Measurements from ENCODE around the gene VSIG4. TPM values are rescaled to one million over a fixed set of nuclear protein-coding genes. Genes with fewer than 3 reads are reported as not detected.

Gene VSIG4
- total and polyA plus RNA-seq, 7 donors, result 5.8 to 24.5 (median 13.4) TPM

DNA sequence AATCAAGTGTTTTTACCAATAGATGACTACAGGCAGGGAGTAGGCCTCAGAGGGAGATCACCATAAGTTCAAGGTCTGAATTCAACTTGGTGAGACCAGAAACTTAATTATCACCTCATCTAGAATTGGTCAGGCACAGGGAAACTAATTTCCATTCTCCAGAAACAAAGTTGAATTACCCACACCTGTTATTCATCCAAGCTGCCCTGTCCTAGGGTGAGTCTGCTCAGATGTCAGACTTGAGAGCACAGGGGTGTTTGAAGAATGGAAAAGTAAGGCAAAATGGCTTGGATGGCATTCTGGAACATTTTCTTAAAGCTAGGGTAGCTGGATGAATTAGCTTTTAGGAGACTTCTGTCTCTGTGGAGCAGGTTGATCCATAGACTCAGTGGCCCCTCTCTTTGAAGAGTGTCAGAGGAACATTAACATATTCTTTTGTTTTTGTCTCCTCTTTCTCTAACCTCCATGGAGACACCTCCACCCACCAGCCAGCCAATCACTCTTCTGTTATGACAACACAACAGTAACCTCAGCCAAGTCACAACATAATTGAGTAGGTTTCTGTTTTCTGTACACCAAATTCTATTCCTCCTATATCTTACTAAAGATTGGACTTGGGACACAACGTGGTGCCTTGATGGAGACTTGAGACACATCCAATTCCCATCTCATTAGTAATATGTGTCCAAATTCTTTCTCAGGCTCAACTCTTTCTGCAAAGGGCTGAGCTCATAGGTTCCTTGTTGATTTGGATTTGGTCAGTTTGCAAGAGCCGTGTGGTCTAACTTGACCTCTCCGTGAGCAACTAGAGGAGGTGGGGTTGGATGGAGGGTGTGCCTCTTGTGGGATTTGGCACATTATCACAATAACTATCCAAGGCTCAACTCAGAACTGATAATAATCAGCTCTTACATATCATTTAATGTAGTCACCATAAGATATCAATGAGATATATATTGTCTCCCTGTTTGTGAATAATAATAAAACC, 45.1 kb downstream of the VSIG4 start:
- Histone ChIP-seq H3K27me3 (ENCODE audit: insufficient read depth in 3 of 3, low read length in 2 of 3) (peaks cover 0 to 11% (median 0%) of the 10 kb centered on the region in 3 donors), H3K4me1 (no peaks in the 10 kb centered on the region), H3K4me3 (no peak overlapping the region), H3K36me3 (ENCODE audit: insufficient read depth in 1 of 2, low read depth in 1 of 2) (no peaks in the 10 kb centered on the region), H3K27ac (no peak overlapping the region), H3K9me3 (no peaks in the 10 kb centered on the region)
- 49 to 64% (median 56%) methylated on average over 3 of the region's 3 CpGs for WGBS, 3 donors
- TF ChIP-seq, protein P1, sequence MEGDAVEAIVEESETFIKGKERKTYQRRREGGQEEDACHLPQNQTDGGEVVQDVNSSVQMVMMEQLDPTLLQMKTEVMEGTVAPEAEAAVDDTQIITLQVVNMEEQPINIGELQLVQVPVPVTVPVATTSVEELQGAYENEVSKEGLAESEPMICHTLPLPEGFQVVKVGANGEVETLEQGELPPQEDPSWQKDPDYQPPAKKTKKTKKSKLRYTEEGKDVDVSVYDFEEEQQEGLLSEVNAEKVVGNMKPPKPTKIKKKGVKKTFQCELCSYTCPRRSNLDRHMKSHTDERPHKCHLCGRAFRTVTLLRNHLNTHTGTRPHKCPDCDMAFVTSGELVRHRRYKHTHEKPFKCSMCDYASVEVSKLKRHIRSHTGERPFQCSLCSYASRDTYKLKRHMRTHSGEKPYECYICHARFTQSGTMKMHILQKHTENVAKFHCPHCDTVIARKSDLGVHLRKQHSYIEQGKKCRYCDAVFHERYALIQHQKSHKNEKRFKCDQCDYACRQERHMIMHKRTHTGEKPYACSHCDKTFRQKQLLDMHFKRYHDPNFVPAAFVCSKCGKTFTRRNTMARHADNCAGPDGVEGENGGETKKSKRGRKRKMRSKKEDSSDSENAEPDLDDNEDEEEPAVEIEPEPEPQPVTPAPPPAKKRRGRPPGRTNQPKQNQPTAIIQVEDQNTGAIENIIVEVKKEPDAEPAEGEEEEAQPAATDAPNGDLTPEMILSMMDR (IDR thresholded peaks at IDR 0.05), result no peak
- intact Hi-C loops (cut with DNase I), result no loop called here
- ATAC-seq, result no peak
- no peak for DNase-seq

DNA sequence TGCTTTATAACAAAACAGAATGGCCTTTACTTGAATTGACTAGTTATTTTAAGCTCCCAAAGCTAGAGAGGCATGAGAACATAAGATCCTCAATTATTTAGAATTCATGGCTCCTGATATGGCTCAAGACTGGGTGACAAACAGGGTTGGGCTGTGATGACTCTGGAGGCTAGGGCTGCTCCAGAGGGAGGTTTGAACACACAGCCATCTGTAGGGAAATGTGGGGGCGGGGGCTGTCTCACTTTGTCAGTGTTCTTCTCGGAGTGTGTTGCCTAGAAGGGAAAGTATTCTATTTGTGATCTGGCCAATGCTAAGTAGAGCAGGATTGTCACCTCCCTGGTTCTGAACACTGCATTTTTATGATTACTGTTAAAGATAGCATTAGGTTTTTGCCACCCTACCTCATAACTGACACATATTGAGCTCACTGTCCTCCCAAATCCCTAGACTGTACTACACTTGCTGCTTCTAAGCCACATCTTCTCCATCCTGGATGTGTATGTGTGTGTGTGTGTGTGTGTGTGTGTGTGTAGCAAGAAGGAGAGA, 45.9 kb downstream of the VSIG4 start:
- Histone ChIP-seq H3K36me3 (ENCODE audit: insufficient read depth in 1 of 2, low read depth in 1 of 2) (no peaks in the 10 kb centered on the region), H3K4me1 (no peaks in the 10 kb centered on the region), H3K27ac (no peak overlapping the region), H3K9me3 (no peaks in the 10 kb centered on the region), H3K27me3 (ENCODE audit: insufficient read depth in 3 of 3, low read length in 2 of 3) (peaks cover 0 to 9% (median 0%) of the 10 kb centered on the region in 3 donors), H3K4me3 (no peak overlapping the region)
- TF ChIP-seq, protein P1 (IDR thresholded peaks at IDR 0.05), result no peak
- no peak for ATAC-seq
- intact Hi-C loops (cut with DNase I), result no loop called here
- no peak for DNase-seq
- 59 to 88% (median 66%) methylated on average over 2 of the region's 2 CpGs for WGBS, 3 donors

DNA sequence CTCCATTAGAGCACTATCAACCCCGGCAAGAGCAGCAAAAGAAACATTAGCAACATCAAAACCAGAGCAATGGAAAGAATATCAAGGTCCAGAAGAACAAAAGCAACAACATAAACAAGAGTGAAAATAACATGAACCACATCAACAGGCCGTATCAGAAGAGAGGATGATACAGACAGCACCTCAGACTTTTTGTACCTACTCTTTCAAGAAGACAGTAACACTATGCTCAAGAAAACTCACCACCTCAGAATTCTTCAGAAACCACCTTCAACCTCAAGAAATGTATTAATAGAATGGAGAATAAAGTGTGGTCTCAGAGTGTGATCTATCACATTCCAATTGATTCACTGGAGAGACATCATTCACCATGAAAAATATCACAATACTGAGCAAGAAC, 46.5 kb downstream of the VSIG4 start:
- Histone ChIP-seq H3K9me3 (no peaks in the 10 kb centered on the region), H3K27me3 (ENCODE audit: insufficient read depth in 3 of 3, low read length in 2 of 3) (peaks cover 0 to 3% (median 0%) of the 10 kb centered on the region in 3 donors), H3K36me3 (ENCODE audit: insufficient read depth in 1 of 2, low read depth in 1 of 2) (no peaks in the 10 kb centered on the region), H3K4me1 (no peaks in the 10 kb centered on the region), H3K27ac (no peak overlapping the region), H3K4me3 (no peak overlapping the region)
- ATAC-seq (no peak), DNase-seq (no peak)
- intact Hi-C loops (cut with DNase I), result no loop called here
- 82 to 92% (median 91%) methylated on average over 2 of the region's 2 CpGs for WGBS, 3 donors
- TF ChIP-seq, protein P1 (IDR thresholded peaks at IDR 0.05), result no peak

DNA sequence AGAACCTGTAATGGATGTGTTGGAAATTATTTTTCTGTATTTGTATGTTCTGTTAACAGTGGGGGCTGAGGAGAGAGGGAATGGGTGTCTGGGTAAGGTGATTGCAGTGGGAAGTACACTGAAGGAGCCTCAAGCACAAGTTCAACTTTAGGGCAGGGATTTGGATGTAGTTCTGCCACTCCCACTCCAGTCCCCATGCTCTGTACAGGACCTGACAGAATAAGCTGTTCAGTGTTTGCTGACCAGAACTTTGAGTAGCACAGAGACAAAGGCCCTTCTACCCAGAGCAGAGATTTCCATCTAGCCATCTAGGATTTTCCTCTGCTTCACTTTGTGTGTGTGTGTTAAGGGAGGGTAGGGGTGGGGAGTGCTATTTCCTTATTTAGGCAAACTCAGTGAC, 49.2 kb downstream of the VSIG4 start:
- ATAC-seq, result no peak
- no peaks in the 10 kb centered on the region for H3K36me3 ChIP-seq (ENCODE audit: insufficient read depth in 1 of 2, low read depth in 1 of 2)
- TF ChIP-seq, protein P1 (IDR thresholded peaks at IDR 0.05), result no peak

More for the DNA sequence above, 49.2 kb downstream of the VSIG4 start:
- intact Hi-C loops (cut with DNase I), result no loop called here
- no peaks in the 10 kb centered on the region for H3K4me1 ChIP-seq
- H3K27ac ChIP-seq, result no peak overlapping the region
- no peaks in the 10 kb centered on the region for H3K9me3 ChIP-seq
- no peak overlapping the region for H3K4me3 ChIP-seq
- no peak for DNase-seq
- H3K27me3 ChIP-seq (ENCODE audit: insufficient read depth in 3 of 3, low read length in 2 of 3), result no peaks in the 10 kb centered on the region

All from psoas muscle (tissue), 8 donors.